AG10803 (cell line): Measurements from ENCODE around the gene KIF18B.
A peak's percentile ranks its signal among the peaks of the same experiment; 100 is the strongest.
"Not testable (repeated sequence)": the region's sequence is repeated elsewhere in the genome, so short reads cannot be mapped to it uniquely, and the experiment has no call there.

Experiments
- DNase-seq: peaks from one replicate; pipeline ENCODE4 v3.0.0; 2010; ENCODE audit warnings: low read depth
- H3K4me3 ChIP-seq: 2 replicates; pipeline ENCODE4 v1.5.1; 2011; ENCODE audit warnings: mild to moderate bottlenecking, low read length, control low read depth
- TF ChIP-seq, protein P1 (sequence below): conservative IDR thresholded peaks from 2 replicates; pipeline ENCODE4 v1.5.1; 2011; ENCODE audit warnings: mild to moderate bottlenecking, low read length, control low read depth, inconsistent platforms

The KIF18B gene

DNA sequence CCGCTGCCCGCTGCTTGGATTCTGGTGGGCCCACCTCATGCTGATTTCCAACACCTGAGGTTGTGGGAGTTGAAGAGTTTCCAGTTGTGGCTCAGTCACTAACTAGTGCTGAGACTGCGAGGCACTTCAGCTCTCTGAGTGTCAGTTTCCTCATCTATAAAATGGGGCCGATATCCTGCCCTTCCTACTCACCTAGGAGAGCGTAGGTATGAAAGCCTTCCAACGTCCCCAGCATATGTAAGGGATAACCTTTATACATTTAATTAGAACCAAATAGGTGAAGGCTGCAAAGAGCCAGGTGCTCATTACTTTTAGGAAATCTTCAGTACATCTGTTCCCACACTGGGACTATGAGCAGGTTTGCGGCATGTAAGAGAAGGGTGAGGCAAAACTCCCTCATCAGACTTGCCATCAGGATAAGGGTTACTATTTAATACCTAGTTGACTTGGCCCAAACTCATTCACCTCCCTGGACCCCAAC lies 782 bp upstream of the KIF18B start:
- TF ChIP-seq, protein P1, sequence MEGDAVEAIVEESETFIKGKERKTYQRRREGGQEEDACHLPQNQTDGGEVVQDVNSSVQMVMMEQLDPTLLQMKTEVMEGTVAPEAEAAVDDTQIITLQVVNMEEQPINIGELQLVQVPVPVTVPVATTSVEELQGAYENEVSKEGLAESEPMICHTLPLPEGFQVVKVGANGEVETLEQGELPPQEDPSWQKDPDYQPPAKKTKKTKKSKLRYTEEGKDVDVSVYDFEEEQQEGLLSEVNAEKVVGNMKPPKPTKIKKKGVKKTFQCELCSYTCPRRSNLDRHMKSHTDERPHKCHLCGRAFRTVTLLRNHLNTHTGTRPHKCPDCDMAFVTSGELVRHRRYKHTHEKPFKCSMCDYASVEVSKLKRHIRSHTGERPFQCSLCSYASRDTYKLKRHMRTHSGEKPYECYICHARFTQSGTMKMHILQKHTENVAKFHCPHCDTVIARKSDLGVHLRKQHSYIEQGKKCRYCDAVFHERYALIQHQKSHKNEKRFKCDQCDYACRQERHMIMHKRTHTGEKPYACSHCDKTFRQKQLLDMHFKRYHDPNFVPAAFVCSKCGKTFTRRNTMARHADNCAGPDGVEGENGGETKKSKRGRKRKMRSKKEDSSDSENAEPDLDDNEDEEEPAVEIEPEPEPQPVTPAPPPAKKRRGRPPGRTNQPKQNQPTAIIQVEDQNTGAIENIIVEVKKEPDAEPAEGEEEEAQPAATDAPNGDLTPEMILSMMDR, result no peak
- H3K4me3 ChIP-seq, result peak overlapping the region; percentile 94

DNA sequence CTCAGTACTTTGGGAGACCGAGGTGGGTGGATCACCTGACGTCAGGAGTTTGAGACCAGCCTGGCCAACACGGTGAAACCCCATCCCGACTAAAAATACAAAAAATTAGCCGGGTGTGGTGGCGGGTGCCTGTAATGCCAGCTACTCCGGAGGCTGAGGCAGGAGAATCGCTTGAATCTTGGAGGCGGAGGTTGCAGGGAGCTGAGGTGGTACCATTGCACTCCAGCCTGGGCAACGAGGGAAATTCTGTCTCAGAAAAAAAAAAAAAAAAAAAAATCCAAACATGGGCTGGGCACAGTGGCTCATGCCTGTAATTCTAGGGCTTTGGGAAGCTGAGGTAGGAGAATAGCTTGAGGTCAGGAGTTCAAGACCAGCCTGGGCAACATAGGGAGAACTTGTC lies 1.9 kb downstream of the KIF18B start:
- not testable (repeated sequence) for H3K4me3 ChIP-seq

More for the DNA sequence above, 782 bp upstream of the KIF18B start:
- DNase-seq, result no peak

DNA sequence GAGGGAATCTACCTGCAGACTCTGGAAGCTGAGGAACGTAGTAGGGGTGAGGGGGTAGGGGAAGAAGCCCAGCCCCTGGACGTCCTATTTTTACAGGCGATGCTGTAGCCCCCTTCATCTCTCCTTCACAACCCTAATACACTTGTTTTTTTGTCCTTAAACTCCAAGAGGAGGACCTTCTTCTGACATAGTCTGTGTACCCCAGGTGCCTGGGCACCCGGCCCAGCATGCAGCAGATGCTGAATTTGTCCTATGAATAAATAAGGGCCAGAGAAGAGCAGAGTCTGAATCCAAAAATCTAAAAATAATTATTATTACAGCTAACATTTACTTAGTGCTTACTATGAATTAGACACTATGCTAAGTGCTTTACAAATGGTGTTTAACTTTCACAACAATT lies 5.1 kb downstream of the KIF18B start:
- TF ChIP-seq, protein P1, result no peak
- no peak for DNase-seq
- no peak overlapping the region for H3K4me3 ChIP-seq

More for the DNA sequence above, 1.9 kb downstream of the KIF18B start:
- not testable (repeated sequence) for DNase-seq

DNA sequence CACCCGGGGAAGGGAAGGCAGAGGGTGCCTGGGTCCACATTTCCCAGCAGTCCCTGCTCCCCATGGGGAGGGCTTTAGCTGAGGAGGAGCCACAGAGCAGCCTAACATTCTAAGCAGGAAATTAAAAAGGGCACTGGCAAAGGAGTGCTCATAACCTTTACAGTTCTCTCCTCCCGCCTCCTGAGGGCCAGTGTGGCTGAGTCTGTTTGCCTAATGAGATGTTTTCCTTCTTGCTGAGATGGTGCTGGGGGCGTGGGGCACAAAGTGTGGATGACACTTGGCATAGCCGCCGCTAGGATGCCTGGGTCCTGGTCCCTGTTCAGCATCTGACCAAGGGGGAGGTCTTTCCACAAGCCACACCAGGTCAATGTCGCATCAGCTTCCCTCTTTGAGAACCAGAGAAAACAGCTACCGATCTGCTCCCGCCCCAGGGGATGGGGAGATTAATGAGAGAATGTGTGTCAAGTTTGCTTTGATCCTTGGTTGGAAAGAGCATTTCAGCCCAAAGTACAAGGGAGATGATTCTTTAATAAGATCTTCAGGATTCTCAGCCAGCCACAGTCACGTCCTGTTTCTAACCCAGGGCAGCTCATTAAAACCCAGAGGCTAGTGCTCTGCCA lies 5.8 kb downstream of the KIF18B start:
- H3K4me3 ChIP-seq, result no peak overlapping the region
- TF ChIP-seq, protein P1, result no peak
- no peak for DNase-seq

DNA sequence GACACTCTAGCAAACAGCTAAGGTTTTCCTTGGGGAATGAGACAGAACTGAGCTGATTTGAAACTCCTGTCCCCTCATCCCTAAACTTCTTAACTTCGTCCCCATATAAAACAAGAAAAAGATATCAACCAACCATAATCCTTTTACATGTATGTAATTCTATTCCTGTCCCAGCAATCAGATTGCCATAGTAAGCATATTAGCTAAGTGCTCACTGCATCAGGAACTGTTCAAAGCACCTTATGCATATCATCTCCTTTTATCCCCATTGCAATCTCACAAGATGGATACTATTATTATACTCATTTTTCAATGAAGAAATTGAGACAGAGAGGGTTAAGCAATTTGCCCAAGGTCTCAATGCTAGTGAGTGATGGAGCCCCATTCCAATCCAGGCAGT lies 6.8 kb downstream of the KIF18B start:
- no peak for DNase-seq
- no peak overlapping the region for H3K4me3 ChIP-seq
- TF ChIP-seq, protein P1, result no peak

DNA sequence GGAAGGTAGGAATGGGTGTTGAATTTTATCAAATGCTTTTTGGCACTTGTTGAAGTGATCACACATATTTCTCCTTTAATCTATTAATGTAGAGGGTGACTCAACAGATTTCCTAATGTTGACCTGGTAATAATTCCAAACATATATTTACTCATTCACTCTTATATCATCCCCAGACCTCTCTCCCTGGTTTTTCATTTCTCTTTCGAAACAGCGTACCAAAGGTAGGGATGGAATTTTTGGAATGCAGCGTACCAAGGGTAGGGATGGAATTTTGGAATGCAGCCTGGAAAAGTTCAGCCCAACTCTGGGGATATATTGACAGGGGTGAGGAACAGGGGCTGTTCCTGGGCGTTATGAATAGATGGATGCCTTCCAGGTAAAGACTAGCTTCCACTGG lies 7.3 kb downstream of the KIF18B start:
- TF ChIP-seq, protein P1, result no peak
- DNase-seq, result peak; percentile 38

DNA sequence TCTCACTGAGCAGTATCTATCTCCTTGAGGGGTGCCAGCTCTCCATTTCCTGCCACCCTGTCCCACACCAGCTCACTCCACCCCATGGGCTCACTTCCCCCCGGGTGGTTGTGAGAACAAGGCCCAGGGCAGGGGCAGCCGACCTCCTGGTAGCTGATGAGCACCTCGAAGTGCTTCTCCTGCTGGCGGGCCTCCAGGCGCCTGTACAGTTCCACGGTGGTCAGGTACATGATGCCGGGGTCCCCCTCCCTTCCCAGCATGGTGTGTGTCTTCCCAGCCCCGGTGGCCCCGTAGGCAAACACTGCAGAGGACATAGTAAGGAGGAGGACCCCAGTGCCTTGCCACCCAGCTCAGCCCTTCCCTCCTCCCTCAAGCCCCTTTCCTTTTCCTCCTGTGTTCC lies 12.5 kb downstream of the KIF18B start:
- TF ChIP-seq, protein P1, result no peak
- H3K4me3 ChIP-seq, result no peak overlapping the region
- no peak for DNase-seq

More for the DNA sequence above, 7.3 kb downstream of the KIF18B start:
- no peak overlapping the region for H3K4me3 ChIP-seq

DNA sequence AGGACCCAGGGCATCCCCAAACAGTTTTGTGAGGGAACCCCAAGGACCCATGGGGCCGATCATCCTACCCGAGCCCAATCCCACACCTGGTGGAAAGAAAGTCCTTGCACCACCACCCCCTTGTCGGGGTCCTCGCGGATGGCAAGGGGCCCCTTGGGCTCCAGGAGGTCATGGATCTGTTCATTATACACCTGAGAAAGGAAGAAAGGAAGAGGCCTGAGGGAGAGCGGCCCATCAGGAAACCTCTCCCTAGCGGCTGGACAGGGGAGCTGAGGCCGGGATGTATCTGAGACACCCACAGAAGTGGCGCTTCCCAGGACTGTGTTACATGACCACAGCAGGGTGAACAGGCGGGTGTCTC lies 12.8 kb downstream of the KIF18B start:
- DNase-seq, result no peak
- H3K4me3 ChIP-seq, result no peak overlapping the region
- TF ChIP-seq, protein P1, result no peak
